Germinal center (tissue), 1 donor: ENCODE results near the gene NEMP2.

ENCODE experiments used
- DNase-seq: peaks from one replicate; pipeline ENCODE4 v3.0.0; 2012; ENCODE audit warnings: mixed read lengths, low spot score

NEMP2 gene

GRCh38 chr2:190554357-190555006 lies 20.0 kb upstream of the NEMP2 start:
- no peak for DNase-seq

- no peak for DNase-seq
Observed at GRCh38 chr2:190553254-190553653, 18.7 kb upstream of the NEMP2 start.

- no peak for DNase-seq
Observed at GRCh38 chr2:190551928-190552327, 17.4 kb upstream of the NEMP2 start.

GRCh38 chr2:190550137-190550536 lies 15.6 kb upstream of the NEMP2 start:
- no peak for DNase-seq

- no peak for DNase-seq
Observed at GRCh38 chr2:190547886-190548285, 13.4 kb upstream of the NEMP2 start.

GRCh38 chr2:190546734-190547133 lies 12.2 kb upstream of the NEMP2 start:
- no peak for DNase-seq

GRCh38 chr2:190545555-190546385 lies 11.2 kb upstream of the NEMP2 start:
- DNase-seq, result no peak

GRCh38 chr2:190545093-190545492 lies 10.6 kb upstream of the NEMP2 start:
- no peak for DNase-seq

GRCh38 chr2:190540048-190540447 lies 5.5 kb upstream of the NEMP2 start:
- DNase-seq, result no peak

GRCh38 chr2:190538201-190538600 lies 3.7 kb upstream of the NEMP2 start:
- DNase-seq, result no peak

- DNase-seq, result no peak
Observed at GRCh38 chr2:190537765-190538164, 3.2 kb upstream of the NEMP2 start.

GRCh38 chr2:190535586-190535985 lies 1.1 kb upstream of the NEMP2 start:
- no peak for DNase-seq

- no peak for DNase-seq
Observed at GRCh38 chr2:190535121-190535439, 558 bp upstream of the NEMP2 start.

GRCh38 chr2:190533968-190534309 lies 583 bp downstream of the NEMP2 start:
- peak; percentile 55 for DNase-seq

- DNase-seq, result no peak
Observed at GRCh38 chr2:190533175-190533967, 1.2 kb downstream of the NEMP2 start.

- DNase-seq, result no peak
Observed at GRCh38 chr2:190532581-190532980, 1.9 kb downstream of the NEMP2 start.

- DNase-seq, result no peak
Observed at GRCh38 chr2:190530248-190530900, 4.1 kb downstream of the NEMP2 start.

GRCh38 chr2:190529486-190530247 lies 4.9 kb downstream of the NEMP2 start:
- DNase-seq, result no peak

GRCh38 chr2:190528521-190529001 lies 6.0 kb downstream of the NEMP2 start:
- no peak for DNase-seq

- DNase-seq, result no peak
Observed at GRCh38 chr2:190527918-190528317, 6.6 kb downstream of the NEMP2 start.

GRCh38 chr2:190527214-190527613 lies 7.3 kb downstream of the NEMP2 start:
- no peak for DNase-seq
